NCI-H2227 (cell line): ENCODE data around the gene IRF6.
"Not testable (repeated sequence)": the region's sequence is repeated elsewhere in the genome, so short reads cannot be mapped to it uniquely, and the experiment has no call there.

Source experiments
- DNase-seq: peaks from one replicate; lab custom pipeline; 2025; ENCODE audit not compliant: unreplicated experiment; lab: John Stamatoyannopoulos, UW

IRF6 gene

DNA sequence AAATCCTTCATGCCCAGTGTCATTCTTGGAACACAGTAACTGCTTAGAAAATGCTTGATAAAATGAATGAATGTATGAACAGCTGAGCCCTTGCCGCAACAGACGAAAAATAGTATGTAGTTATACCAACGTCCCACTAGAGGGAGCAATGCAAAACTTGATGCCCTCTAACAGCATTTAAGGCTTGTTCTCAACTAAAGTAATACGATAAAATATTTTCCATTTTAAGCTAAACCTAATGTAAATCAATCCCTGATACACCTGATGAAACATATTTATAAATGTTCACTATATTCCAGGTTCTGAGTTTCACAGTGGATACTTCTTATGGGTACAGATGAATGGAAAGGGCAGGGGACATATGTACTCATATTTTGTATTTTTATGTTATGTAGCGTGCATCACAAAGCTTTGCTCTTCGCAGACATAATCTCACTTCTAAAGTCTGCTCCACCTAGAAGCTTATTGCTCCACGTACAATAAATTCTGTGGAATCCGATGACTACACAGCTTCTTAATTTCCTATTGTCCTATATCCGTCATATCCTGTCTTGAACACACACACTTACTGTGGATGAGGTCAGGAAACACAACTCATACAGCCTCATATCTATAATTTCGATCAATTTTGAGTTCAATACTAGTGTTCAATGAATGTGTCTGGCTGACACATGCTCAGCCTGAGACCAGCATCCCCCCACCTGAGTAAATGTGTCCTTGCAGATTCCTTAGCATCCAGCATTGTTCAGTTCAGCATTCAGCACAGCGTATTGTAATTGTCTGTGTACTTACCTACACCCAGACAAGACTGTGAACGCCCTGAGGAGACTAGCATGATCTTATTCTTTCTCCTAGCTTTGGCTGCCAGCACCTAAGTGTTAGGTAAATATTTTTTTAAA, 17.4 kb upstream of the IRF6 start:
- peak; percentile 54 for DNase-seq

DNA sequence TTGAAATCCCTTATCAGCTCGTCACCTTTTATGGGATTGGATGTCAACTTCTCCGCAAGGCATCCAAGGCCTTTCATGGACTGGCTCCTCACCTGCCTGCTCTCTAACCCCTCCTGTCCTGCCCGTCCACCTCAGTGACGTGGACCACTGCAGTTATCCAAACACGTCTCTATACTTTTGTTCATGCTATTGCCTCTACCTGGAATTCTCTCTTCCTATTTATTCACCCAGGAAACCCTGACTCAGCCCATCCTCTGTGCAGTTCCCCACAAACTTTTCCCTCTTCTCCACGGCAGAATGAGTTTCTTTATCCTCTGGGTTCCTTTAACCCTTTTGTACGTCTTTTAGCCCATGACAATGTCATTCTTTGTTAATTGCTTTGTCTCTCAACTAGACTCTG, 16.8 kb upstream of the IRF6 start:
- DNase-seq: no peak

DNA sequence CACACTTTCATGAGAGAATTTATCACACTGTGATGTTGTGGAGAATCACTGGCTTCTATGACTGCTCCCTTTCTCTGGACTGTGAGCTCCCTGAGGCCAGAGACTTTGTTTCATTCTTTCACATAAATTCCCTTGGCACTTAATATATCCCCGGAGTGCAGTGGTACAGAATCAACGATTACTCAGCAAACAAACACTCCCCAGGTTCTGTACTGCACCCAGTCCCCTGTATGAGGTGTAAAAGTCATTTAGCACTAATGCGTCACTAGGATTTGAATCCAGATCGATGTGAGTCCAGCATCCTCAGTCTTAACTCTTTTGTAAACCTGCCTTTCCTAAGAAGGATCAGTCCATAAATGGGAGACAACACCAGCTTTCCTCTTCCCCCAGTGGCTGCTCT, 15.0 kb upstream of the IRF6 start:
- DNase-seq: no peak

DNA sequence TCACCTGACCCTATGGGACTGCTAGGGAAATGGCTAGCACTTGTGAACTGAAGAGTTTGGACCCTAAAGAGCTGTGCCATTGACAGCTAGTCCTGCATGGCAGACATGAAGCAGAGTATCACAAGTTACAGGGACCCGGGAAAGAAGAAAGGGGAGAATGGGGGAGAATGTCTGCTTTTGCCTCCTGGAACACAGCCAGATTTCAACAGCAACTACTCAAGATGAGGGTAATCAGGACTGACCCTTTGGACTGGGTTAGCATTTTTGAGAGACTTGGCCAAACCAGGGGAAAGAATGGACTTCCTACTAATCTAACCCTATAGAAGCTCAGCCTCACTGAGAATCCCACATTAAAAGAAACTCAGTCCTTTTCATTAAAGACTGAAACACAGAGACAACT, 13.1 kb upstream of the IRF6 start:
- DNase-seq: no peak

DNA sequence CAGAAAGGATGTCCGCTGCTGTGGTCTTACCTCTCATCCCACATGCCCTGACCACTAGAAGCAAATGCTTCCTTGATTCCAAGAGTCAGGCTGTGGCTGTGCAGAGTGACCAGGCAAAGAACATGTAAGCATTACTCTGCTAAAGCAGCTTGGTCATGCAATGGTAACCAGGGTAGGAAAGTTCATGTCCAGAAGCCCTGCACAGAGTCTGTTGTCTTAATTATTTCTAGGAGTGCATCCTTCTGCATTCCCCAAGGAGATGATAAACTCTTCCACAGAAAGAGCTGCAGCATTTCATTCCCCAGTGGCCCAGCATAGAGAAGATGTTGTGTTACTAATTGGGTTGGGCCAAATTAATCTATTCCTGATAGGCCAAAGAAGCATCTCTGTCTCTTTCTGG, 11.7 kb upstream of the IRF6 start:
- no peak for DNase-seq

DNA sequence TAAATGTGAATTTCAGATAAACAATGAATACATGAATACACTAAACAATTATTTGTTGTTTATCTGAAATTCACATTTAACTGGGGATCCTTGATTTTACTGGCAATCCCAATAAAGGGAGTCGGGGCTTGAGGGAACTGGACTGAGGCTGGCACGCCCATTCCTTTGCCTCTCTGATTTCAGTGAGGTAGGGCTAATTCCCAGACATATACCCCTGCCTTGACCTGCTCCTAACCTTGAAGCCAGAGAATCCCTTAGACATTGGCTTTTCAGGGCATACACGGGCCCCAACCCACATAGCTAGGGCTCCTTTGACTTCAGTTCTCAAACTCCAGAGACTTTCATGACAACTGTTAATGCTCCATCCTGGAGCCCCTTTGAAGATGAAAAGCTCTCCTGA, 11.0 kb upstream of the IRF6 start:
- no peak for DNase-seq

DNA sequence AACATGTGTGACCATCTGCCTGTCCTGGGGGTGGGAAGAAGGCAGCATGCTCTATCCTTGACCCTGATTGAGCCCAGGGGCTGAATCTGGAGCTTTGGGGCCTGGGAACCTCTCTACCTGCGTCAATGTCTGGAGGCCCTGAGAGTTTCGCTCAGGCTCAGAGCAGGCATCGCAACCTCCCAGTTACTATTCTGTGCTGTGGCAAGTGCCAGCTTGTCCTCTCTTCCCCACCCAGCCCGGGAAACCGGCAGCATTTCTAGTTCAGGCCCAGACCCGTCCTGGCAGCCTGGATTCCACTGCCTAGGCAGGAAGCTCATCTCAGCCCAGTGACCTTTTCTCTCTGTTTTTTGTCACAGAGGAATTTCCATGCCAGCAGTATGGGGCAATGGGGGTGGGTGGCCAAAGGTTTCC, 10.0 kb upstream of the IRF6 start:
- no peak for DNase-seq

DNA sequence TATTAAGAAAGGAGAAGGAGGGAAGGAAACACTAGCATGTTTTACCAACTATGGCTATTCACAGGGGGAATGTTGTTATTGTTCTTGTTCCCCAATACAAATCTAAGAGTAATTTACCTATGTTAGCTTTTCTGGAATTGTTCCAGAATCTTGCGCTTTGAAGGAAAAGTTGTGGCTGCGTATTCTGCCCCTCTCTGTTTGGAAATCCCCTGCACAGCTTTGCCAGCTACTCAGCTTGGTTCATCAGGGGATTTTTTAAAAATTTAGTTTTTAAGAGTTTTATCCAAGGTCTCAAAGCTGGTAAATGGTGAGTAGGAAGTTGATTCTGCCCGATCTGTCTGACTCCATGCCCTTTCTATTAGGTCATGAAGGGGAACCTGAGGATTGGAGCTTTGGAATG, 9.5 kb upstream of the IRF6 start:
- no peak for DNase-seq

DNA sequence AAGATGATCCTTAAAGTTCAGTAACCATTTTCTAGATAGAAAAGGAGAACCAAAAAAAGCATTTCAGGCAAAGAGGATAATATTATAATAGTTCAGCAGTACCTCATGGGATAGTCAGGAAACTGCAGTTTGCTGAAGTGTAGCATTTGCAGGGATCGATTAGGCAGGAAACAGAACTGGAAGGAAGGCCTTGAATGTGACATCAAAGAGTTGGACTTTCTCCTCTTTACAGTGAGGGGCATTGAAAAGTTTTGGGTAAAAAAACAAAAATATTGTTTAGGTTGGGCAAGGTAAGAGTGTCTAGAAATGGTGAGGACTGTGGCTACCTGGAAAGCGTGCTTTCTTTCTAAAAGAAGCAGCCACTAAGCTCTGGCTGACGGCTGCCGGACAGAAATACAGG, 8.0 kb upstream of the IRF6 start:
- DNase-seq: no peak

DNA sequence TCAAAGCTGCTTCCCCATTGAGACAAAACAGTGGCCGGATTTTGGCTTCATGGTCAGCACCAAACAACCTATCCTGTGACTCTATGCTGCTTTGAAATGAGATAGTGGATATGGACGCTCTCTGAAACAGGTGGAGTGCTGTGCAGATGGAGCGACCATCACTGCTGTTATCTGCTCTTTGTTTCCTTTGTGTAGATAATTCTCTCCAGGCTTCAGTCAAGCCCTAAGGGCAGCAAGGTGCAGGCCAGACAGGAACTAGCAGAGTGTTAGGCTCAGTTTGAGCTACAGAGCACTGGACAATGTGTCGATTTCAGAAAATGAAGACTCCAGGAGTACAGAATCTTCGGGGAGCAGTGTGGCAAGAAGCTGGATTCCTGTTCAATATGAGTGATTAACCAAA, 4.8 kb upstream of the IRF6 start:
- no peak for DNase-seq

DNA sequence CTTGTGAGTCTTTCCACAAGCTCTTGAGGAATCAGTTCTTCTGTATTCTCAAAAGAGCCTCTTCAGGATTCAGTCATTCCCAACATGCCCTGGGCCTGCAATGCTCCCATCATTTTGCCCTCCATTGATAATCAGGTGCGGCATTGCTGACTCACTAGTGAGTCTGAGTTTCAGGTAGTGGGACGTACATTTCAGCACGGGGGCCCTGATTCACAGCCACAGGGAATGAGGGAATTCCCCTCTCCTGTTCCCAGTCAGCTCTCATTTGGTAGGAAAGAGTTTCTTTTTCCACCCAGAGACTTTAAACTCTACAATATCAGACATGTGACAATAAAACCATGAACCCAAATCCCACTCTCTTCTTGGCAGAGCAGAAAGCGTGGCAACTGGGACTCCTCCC, 3.7 kb upstream of the IRF6 start:
- DNase-seq: no peak

DNA sequence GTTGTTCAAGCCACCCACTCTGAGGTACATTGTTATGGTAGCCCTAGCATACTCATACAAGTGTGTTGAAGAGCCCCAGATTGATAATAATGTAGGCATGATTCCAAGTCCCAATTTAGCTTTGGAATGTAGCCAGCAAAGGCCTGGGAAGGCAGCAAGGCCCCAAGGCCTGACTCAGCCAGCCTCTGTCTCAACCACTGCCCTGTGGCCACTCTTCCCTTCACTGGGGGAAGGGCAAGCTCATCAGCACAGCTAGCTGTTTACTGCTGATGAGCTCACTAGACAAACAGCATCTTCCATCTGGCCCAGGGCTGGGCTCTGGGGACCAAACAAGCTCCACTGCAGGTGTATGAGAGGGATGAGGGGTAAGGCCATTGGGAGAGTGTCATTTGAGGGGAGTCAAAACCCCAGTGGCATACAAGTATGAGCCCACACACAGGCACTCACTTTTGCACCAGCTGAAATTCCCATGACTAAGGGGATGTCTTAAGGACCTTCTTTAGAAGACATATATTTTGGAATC, 2.2 kb upstream of the IRF6 start:
- peak; percentile 56 for DNase-seq

DNA sequence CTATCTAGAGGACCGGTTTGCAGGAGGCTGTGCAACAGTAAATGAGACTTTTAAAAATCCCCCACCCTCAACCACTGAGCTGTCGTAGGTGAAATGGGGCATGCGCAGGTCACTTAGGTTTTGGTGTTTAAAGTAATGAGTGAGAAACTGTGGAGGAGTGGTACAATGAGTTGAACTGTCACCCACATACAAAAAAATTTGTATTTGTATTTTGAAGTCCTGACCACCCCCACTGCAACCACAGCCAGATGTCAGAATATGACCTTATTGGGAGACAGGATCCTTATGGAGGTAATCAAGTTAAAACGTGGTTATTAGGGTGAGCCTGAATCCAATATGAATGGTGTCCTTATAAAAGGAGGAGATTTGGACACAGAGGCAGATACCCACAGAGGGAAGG, 1.6 kb upstream of the IRF6 start:
- DNase-seq: no peak

DNA sequence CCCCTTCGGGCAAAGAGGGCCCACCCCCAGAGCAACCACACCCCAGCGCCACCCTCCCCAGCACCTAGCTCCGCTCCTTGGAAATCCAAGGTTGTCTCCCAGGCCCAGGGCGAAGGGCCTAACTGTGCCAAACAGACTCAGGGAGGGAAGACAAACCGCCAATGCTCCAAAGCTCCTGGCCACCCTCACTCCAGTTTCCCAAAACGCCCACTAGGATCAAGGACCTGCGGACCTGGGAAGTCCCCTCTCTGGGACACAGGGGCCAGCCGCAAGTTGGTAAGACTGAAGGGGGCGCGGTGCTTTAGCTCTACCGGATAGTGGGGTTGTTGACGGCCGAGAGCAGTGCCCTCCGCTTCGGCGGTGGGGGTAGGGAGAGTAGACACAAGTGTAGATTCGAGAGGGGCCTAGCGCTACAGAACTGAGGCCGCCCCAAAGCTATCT, 581 bp downstream of the IRF6 start:
- no peak for DNase-seq

DNA sequence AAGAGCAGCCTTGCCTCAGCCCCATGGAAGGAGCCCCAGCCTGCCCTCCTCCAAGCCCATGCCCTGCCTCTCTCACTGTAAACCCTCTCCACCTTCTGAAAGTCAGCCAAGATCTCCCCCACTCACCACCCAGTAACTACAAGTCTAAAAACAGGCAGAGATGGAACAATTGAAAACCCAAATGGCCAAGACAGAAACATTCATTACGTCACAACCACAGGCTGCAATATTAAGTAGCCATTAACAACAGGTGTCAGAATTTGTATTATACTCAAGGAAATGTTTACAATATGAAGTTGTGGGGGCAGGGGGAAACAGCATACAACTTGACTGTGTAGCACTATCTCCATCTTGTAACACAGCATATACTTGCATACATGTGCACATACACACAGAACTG, 2.4 kb downstream of the IRF6 start:
- no peak for DNase-seq

DNA sequence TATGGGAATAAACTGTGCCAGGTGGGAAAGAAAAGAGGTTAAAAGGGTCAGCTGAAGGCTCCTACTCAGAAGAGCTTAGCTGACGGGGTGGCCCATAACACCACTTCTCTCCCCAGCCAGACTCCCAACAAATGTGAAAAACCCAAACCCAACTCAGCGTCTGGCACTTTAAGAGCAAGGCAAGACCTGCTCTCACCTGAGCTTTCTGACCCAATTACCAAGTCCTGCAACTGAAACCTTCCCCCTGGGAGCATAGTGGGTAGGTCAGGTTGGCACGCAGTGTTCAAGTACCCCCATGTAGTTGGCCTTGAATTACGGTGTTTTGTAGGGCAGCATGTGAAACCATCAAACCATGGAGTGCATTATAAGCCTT, 3.2 kb downstream of the IRF6 start:
- no peak for DNase-seq

DNA sequence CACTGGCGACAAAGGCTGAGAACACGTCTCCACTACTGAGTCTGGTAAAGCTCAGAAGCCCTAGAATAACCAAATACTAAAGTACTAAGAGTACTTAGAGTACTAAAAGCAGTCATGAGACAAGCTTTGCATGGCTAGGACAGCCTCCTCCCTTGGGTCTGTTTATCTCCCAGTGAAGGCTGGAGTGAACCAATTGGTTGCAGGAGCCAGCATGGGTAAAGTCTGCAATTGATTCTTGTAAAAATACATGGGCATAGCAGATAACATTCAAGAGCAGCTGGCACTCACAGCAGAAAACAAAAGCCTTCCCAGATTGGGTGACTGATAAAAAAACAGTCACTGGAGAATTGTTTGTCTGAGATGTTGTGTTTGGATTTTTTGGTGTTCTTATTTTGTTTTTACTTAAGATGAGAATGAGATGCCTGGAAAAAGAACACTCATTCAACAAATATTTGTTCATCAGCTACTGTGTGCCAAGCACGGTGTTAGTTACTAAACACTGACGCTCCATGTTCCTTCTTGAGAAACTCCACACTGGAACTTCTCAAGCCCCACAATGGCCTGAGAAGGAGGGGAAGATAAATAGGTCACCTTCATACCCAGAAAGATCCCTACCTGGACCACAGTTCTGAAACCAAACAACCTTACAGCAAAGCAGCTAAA, 3.7 kb downstream of the IRF6 start:
- DNase-seq: no peak

DNA sequence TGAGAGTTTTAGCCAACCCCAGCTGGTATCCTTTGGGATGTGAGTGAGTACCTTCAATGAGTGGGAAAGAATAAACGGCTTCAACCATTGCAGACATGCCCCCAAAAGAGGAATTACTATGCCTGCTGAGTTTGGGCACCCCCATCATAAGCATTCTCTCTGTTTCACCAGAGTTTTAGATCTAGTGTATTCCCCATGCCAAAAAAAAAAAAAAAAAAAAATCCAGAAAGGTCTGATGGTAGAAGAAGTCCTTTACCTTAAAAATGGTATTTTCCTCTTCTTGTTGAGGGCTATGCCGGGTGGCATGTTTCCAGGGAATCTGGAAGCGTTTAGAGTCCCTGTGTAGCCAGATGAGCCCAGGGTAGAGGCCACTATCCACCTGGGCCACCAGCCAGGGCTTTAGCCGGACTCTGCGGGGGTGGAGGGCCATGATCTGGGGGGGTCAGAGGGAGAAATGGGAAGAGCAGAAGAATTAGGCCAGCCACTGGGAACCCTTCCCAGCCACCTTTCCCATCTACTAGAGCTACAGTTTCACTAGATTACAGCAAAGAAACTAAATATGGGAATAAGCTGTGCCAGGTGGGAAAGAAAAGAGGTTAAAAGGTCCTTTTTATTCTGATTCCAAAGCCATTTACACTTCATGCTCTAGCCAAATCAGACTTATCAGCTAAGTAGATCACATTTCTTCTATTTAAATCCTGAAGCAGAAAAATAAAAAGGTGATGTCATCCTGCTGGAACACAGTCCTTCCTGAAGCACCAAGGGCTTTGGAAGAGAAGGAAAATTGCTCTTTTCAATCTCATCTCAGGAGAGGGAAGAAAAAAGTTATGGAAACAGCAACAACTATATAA, 4.7 kb downstream of the IRF6 start:
- DNase-seq: no peak

DNA sequence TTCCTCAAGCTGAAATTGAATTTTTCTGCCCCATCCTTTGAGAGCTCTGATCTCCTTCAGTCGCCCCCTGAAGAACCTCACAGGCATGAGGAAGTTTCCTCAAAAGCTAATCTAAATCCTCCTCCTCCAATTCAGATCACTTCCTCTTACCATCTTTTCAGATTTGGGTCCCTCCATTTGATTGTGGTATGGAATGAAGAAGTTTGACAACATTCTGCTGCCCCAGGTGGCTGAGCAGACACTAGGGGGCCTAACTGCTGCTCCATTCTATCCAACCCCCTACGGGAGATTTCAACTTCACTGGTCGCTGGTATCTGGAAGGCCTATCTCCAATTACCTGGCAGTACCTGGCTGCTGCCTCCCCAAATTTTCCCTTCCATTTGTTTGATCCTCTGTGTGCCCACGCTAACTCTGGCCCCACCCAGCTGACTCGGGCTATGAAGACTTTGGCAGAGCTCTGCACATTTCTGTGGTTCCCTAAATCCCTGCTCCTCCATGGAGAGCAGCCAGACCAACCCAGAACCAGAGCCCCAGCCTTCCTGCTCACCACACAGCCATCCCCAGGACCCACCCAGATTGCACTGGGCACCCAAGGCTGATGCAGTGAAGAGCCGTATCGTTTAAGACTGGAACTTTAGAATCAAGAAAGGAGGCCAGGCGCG, 7.8 kb downstream of the IRF6 start:
- DNase-seq: no peak

DNA sequence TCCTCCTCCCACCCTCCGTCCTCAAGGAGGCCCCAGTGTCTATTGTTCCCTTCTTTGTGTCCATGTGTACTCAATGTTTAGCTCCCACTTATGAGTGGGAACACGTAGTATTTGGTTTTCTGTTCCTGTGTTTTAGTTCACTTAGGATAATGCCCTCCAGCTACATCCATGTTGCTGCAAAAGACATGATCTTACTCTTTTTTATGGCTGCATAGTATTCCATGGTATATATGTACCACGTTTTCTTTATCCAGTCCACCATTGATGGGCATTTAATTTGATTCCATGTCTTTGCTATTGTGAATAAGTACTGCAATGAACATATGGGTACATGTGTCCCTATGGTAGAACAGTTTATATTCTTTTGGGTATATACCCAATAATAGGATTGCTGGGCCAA, 12.2 kb downstream of the IRF6 start:
- DNase-seq: not testable (repeated sequence)

DNA sequence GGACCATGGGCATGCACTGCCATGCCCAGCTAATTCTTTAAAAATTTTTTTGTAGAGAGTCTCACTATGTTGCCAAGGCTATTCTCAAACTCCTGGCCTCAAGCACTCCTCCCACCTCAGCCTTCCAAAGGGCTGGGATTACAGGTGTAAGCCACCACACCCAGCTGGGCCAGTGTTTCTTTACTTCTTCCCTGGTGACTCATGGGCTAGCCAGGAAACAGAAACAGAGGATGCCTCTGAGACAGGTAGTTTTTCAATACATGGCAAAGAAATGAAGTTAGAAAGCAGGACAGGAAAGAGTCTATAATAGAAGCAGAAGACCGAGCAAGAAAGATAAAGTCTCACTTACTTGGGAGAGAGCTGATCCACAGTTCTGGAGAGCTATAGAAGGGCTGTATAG, 14.0 kb downstream of the IRF6 start:
- DNase-seq: no peak
